ENCODE measurements around the gene PLA2G4B. TPM values are rescaled to one million over a fixed set of nuclear protein-coding genes. Genes with fewer than 3 reads are reported as not detected.

Gene PLA2G4B
- total and polyA plus RNA-seq, 7 donors, result 0.92 to 6.5 (median 3.4) TPM; not detected in 1

GRCh38 chr15:41791547-41791937 lies 47.1 kb upstream of the PLA2G4B start:
- Histone ChIP-seq H3K36me3 (no peaks in the 10 kb centered on the region), H3K4me1 (peaks cover 0 to 51% (median 45%) of the 10 kb centered on the region in 4 donors), H3K27me3 (no peaks in the 10 kb centered on the region), H3K9me3 (no peaks in the 10 kb centered on the region), H3K27ac (peak overlapping the region in 3 of 4 donors; percentile 13 to 67 (median 19)), H3K4me3 (no peak overlapping the region)
- DNase-seq, result no peak
- intact Hi-C loops (cut with DNase I), result no loop called here
- 87 to 94% methylated on average over 4 of the region's 4 CpGs for WGBS, 2 donors
- TF ChIP-seq POLR2A (IDR thresholded peaks at IDR 0.05), result no peak
- TF ChIP-seq EP300 (IDR thresholded peaks at IDR 0.05), result no peak
- TF ChIP-seq POLR2AphosphoS5 (IDR thresholded peaks at IDR 0.05), result no peak
- TF ChIP-seq CTCF (IDR thresholded peaks at IDR 0.05), result no peak

- Histone ChIP-seq H3K4me1 (peaks cover 0 to 54% (median 49%) of the 10 kb centered on the region in 4 donors), H3K9me3 (no peaks in the 10 kb centered on the region), H3K27ac (peak overlapping the region in 1 of 4 donors; percentile 67), H3K36me3 (no peaks in the 10 kb centered on the region), H3K27me3 (no peaks in the 10 kb centered on the region), H3K4me3 (no peak overlapping the region)
- DNase-seq, result no peak
- WGBS, 2 donors, result 80 to 93% methylated on average over 5 of the region's 5 CpGs
- TF ChIP-seq POLR2AphosphoS5 (IDR thresholded peaks at IDR 0.05) (no peak), EP300 (IDR thresholded peaks at IDR 0.05) (no peak), POLR2A (IDR thresholded peaks at IDR 0.05) (no peak)
- intact Hi-C loops (cut with DNase I), result no loop called here
Measured at GRCh38 chr15:41792000-41792637, 46.5 kb upstream of the PLA2G4B start.

GRCh38 chr15:41794081-41794480 lies 44.6 kb upstream of the PLA2G4B start:
- peak overlapping the region in 1 of 4 donors; percentile 17 for H3K27ac ChIP-seq
- H3K4me3 ChIP-seq, result no peak overlapping the region
- no peaks in the 10 kb centered on the region for H3K36me3 ChIP-seq
- no peaks in the 10 kb centered on the region for H3K27me3 ChIP-seq
- H3K9me3 ChIP-seq, result no peaks in the 10 kb centered on the region
- peaks cover 0 to 44% (median 40%) of the 10 kb centered on the region in 4 donors for H3K4me1 ChIP-seq
- intact Hi-C loops (cut with DNase I), result no loop called here
- WGBS, 2 donors, result 90% methylated on average over 4 of the region's 4 CpGs
- no peak for TF ChIP-seq CTCF (IDR thresholded peaks at IDR 0.05)
- no peak for TF ChIP-seq POLR2A (IDR thresholded peaks at IDR 0.05)
- no peak for TF ChIP-seq EP300 (IDR thresholded peaks at IDR 0.05)
- TF ChIP-seq POLR2AphosphoS5 (IDR thresholded peaks at IDR 0.05), result no peak
- no peak for DNase-seq

GRCh38 chr15:41795996-41796856 lies 42.4 kb upstream of the PLA2G4B start:
- peak overlapping the region in 2 of 4 donors; percentile 15 to 65 for H3K27ac ChIP-seq
- peaks cover 0 to 17% (median 10%) of the 10 kb centered on the region in 4 donors for H3K36me3 ChIP-seq
- WGBS, 2 donors, result 70 to 83% methylated on average over 10 of the region's 10 CpGs
- H3K4me3 ChIP-seq, result no peak overlapping the region
- no peaks in the 10 kb centered on the region for H3K27me3 ChIP-seq
- TF ChIP-seq EP300 (IDR thresholded peaks at IDR 0.05) (no peak), POLR2A (IDR thresholded peaks at IDR 0.05) (no peak), POLR2AphosphoS5 (IDR thresholded peaks at IDR 0.05) (no peak), CTCF (IDR thresholded peaks at IDR 0.05) (no peak)
- H3K4me1 ChIP-seq, result peaks cover 0 to 24% (median 19%) of the 10 kb centered on the region in 4 donors
- intact Hi-C loops (cut with DNase I), result no loop called here
- no peaks in the 10 kb centered on the region for H3K9me3 ChIP-seq
- no peak for DNase-seq

All from sigmoid colon (tissue), 7 donors.